ENCODE results near the gene RPL27A. TPM values are rescaled to one million over a fixed set of nuclear protein-coding genes. Genes with fewer than 3 reads are reported as not detected.

RPL27A gene
- total and polyA plus RNA-seq, 2 donors (not counting 3 experiments of a cell fraction or from before 2014, with no cell fraction given), result 1,303 to 1,363 TPM

DNA sequence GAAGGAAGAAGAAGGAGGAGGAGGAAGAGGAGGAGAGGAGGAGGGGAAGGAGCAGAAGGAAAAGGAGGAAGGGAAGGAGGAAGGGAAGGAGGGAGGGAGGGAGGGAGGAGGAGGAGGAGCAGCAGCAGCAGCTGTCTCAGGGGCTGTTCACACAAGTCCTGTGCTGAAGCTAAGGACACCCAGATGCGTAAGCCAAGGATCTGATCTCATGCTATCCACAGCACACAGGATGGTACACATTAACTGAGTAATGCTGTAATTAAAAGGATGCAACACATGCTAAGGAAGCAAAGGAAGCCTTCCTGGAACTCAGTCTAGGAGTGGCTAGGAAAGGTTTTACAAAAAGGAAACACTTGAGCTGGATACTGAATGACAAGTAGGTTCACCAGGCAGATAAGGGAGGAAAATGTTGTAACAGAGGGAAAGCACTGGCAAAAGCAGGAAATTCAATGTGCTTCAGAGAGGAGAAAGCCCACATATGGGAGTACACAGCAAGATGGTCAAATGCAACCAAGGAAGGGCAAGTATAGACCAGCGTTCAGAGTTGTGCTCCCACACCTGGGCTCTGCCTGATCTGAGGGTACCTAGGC lies 32.1 kb upstream of the RPL27A start:
- Histone ChIP-seq H3K9me1 (replicated peaks; ENCODE audit: control insufficient read depth, extremely low read depth, insufficient read depth, low read length) (no peaks in the 10 kb centered on the region), H3K4me2 (ENCODE audit: insufficient read depth, low read length) (no peak overlapping the region), H3K27me3 (ENCODE audit: control insufficient read depth in 2 of 2, insufficient read depth in 2 of 2, low read length in 2 of 2) (no peaks in the 10 kb centered on the region), H3K79me2 (ENCODE audit: control insufficient read depth, insufficient read depth, low read length) (no peaks in the 10 kb centered on the region), H3K9ac (replicated peaks; ENCODE audit: extremely low read depth, insufficient read depth, low read length) (no peak overlapping the region), H3K36me3 (ENCODE audit: control insufficient read depth in 2 of 2, extremely low read depth in 1 of 2, insufficient read depth in 2 of 2, low read length in 2 of 2) (peaks cover 0 to 5% of the 10 kb centered on the region in 2 experiments), H3K27ac (ENCODE audit: insufficient read depth, low read depth, low read length) (no peak overlapping the region), H4K20me1 (replicated peaks; ENCODE audit: control insufficient read depth, extremely low read depth, insufficient read depth, low read length) (no peaks in the 10 kb centered on the region), H3K4me1 (ENCODE audit: control insufficient read depth, extremely low read depth, insufficient read depth, low read length) (peaks cover 5% of the 10 kb centered on the region), H3K4me3 (replicated peaks in 1 of 3; ENCODE audit: insufficient read depth in 1 of 3, low read depth in 1 of 3, low read length in 3 of 3) (no peak overlapping the region), H2AFZ (ENCODE audit: low read depth, low read length) (no peak overlapping the region), H3K9me3 (replicated peaks; ENCODE audit: control insufficient read depth, insufficient read depth, low read length) (no peaks in the 10 kb centered on the region)
- FAIRE-seq, result no peak
- DNase-seq (ENCODE audit: low read depth, low spot score), result no peak
- TF ChIP-seq JUN (IDR thresholded peaks at IDR 0.05; ENCODE audit: borderline replicate concordance, insufficient read depth, insufficient read length, low read depth) (no peak), FOS (IDR thresholded peaks at IDR 0.05; ENCODE audit: borderline replicate concordance, insufficient read depth, low read length) (no peak), GATA2 (IDR thresholded peaks at IDR 0.05; ENCODE audit: insufficient read depth, insufficient read length, low read depth, low read length) (no peak), MYC (IDR thresholded peaks at IDR 0.05; ENCODE audit: low read depth, low read length) (no peak), EZH2 (IDR thresholded peaks at IDR 0.05; ENCODE audit: borderline replicate concordance, low read depth, low read length, severe bottlenecking) (no peak), POLR2AphosphoS5 (IDR thresholded peaks at IDR 0.05; ENCODE audit: insufficient read depth, low read depth, low read length) (no peak), POLR2A (IDR thresholded peaks at IDR 0.05; ENCODE audit: low read depth, low read length) (no peak)
- TF ChIP-seq, protein P1, sequence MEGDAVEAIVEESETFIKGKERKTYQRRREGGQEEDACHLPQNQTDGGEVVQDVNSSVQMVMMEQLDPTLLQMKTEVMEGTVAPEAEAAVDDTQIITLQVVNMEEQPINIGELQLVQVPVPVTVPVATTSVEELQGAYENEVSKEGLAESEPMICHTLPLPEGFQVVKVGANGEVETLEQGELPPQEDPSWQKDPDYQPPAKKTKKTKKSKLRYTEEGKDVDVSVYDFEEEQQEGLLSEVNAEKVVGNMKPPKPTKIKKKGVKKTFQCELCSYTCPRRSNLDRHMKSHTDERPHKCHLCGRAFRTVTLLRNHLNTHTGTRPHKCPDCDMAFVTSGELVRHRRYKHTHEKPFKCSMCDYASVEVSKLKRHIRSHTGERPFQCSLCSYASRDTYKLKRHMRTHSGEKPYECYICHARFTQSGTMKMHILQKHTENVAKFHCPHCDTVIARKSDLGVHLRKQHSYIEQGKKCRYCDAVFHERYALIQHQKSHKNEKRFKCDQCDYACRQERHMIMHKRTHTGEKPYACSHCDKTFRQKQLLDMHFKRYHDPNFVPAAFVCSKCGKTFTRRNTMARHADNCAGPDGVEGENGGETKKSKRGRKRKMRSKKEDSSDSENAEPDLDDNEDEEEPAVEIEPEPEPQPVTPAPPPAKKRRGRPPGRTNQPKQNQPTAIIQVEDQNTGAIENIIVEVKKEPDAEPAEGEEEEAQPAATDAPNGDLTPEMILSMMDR (IDR thresholded peaks at IDR 0.05; ENCODE audit: extremely low read depth in 1 of 2, insufficient read depth in 1 of 2, low read depth in 1 of 2, low read length in 2 of 2), result no peak
- TF ChIP-seq, protein P2, sequence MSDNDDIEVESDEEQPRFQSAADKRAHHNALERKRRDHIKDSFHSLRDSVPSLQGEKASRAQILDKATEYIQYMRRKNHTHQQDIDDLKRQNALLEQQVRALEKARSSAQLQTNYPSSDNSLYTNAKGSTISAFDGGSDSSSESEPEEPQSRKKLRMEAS (IDR thresholded peaks at IDR 0.05; ENCODE audit: insufficient read depth, insufficient read length), result no peak
- intact Hi-C loops (cut with micrococcal nuclease), result no loop called here
- BruUV-seq (replicated peaks), result no TSS peak
- dilution Hi-C loops (cut with MboI; ENCODE audit: extremely low pct_ligation_motif_present, low sequenced_read_pairs), result no loop called here
- ChIA-PET CTCF (interaction anchor here (1.0 kb wide), 1 partner anchor 11 kb away, joined by 4 read pairs; no protein-coding TSS in a partner anchor), POLR2A (no interaction called here)

Data from endothelial cell of umbilical vein (primary cell).